IPS-NIHi11 (cell line): ENCODE measurements around the gene PKN1.

Experiments
- DNase-seq: peaks from one replicate; pipeline ENCODE4 v3.0.0; 2012; ENCODE audit warnings: mixed read lengths, low spot score

PKN1 gene

GRCh38 chr19:14467391-14467790 is 34.3 kb downstream of the PKN1 start:
- DNase-seq: no peak

GRCh38 chr19:14467816-14468215 is 34.7 kb downstream of the PKN1 start:
- no peak for DNase-seq

- DNase-seq: no peak
Observed at GRCh38 chr19:14470031-14470876, 37.1 kb downstream of the PKN1 start.

GRCh38 chr19:14471436-14472187 is 38.5 kb downstream of the PKN1 start:
- DNase-seq: no peak

GRCh38 chr19:14472202-14472938 is 39.3 kb downstream of the PKN1 start:
- DNase-seq: peak; percentile 95

- DNase-seq: peak; percentile 71
Observed at GRCh38 chr19:14473073-14473977, 40.2 kb downstream of the PKN1 start.

- no peak for DNase-seq
Observed at GRCh38 chr19:14473978-14474578, 41.0 kb downstream of the PKN1 start.

GRCh38 chr19:14474827-14475226 is 41.7 kb downstream of the PKN1 start:
- no peak for DNase-seq

- peak; percentile 77 for DNase-seq
Observed at GRCh38 chr19:14475251-14476073, 42.4 kb downstream of the PKN1 start, which contains the start of gene PTGER1. PTGER1 (minus strand) TSS chr19:14475354; CDS start chr19:14474320, 1,034 bp downstream.

- DNase-seq: no peak
Observed at GRCh38 chr19:14476327-14476672, 43.2 kb downstream of the PKN1 start.

GRCh38 chr19:14476673-14477401 is 43.7 kb downstream of the PKN1 start:
- peak; percentile 44 for DNase-seq

- DNase-seq: no peak
Observed at GRCh38 chr19:14477418-14478112, 44.5 kb downstream of the PKN1 start.

GRCh38 chr19:14478113-14478545 is 45.0 kb downstream of the PKN1 start:
- DNase-seq: no peak

- no peak for DNase-seq
Observed at GRCh38 chr19:14479309-14479974, 46.3 kb downstream of the PKN1 start.

- peak; percentile 96 for DNase-seq
Observed at GRCh38 chr19:14479975-14480699, 47.0 kb downstream of the PKN1 start.

- DNase-seq: no peak
Observed at GRCh38 chr19:14480700-14481079, 47.6 kb downstream of the PKN1 start.

GRCh38 chr19:14482172-14482941 is 49.3 kb downstream of the PKN1 start:
- DNase-seq: no peak
